ENCODE measurements around the gene MAP10. TPM values are rescaled to one million over a fixed set of nuclear protein-coding genes. Genes with fewer than 3 reads are reported as not detected.

The MAP10 gene
- total RNA-seq, 1 donor from 2014 or later, result 3.2 TPM

DNA sequence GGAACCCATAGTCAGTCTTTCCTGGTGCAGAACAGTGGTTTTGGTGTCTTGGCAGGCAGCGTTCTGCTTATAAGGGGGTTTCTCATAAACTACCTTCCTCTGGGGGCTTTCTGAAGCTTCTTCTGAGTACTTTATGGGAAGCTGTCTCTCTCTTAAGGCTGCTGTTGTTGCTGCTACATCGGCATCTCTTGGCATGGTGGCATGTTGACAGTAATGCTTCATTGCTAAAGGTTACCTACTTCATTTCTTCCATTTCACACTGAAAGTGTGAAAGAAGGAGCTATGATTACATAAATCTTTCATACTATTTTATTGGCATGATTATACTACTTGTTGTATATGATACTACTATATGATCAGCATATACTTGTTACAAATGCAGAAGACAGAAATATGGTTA is 6.3 kb upstream of the MAP10 start:
- H3K4me1 ChIP-seq, result peaks cover 42% of the 10 kb centered on the region
- DNase-seq, result no peak
- TF ChIP-seq, protein P1, sequence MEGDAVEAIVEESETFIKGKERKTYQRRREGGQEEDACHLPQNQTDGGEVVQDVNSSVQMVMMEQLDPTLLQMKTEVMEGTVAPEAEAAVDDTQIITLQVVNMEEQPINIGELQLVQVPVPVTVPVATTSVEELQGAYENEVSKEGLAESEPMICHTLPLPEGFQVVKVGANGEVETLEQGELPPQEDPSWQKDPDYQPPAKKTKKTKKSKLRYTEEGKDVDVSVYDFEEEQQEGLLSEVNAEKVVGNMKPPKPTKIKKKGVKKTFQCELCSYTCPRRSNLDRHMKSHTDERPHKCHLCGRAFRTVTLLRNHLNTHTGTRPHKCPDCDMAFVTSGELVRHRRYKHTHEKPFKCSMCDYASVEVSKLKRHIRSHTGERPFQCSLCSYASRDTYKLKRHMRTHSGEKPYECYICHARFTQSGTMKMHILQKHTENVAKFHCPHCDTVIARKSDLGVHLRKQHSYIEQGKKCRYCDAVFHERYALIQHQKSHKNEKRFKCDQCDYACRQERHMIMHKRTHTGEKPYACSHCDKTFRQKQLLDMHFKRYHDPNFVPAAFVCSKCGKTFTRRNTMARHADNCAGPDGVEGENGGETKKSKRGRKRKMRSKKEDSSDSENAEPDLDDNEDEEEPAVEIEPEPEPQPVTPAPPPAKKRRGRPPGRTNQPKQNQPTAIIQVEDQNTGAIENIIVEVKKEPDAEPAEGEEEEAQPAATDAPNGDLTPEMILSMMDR (IDR thresholded peaks at IDR 0.05; ENCODE audit: borderline replicate concordance), result no peak
- intact Hi-C loops (cut with micrococcal nuclease), result no loop called here
- H3K9me3 ChIP-seq (replicated peaks), result no peaks in the 10 kb centered on the region
- no peak overlapping the region for H3K4me3 ChIP-seq
- no peaks in the 10 kb centered on the region for H3K36me3 ChIP-seq
- H3K27me3 ChIP-seq (ENCODE audit: low read depth), result no peaks in the 10 kb centered on the region
- no peak overlapping the region for H3K27ac ChIP-seq (replicated peaks)

DNA sequence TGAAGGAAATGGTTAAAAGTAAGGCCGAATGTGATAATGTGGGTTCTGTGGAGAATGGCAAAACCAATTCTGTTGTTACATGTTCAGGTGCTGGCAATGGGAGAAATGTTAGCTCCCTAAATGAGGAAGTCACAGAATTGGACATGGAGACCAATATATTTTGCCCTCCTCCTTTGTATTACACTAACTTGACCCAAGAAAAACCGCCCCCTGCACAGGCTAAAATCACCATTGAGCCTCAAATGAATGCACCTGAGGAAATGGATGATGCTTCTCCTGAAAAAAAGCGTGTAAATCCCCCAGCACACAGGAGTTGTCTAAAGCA is 932 bp downstream of the MAP10 start:
- Histone ChIP-seq H3K27me3 (ENCODE audit: low read depth) (no peaks in the 10 kb centered on the region), H3K9me3 (replicated peaks) (peaks cover 15% of the 10 kb centered on the region), H3K36me3 (no peaks in the 10 kb centered on the region), H3K4me3 (peak overlapping the region; percentile 79), H3K27ac (replicated peaks) (peak overlapping the region; percentile 93), H3K4me1 (peaks cover 80% of the 10 kb centered on the region)
- intact Hi-C loops (cut with micrococcal nuclease), result no loop called here
- TF ChIP-seq, protein P1 (IDR thresholded peaks at IDR 0.05; ENCODE audit: borderline replicate concordance), result no peak
- no peak for DNase-seq

DNA sequence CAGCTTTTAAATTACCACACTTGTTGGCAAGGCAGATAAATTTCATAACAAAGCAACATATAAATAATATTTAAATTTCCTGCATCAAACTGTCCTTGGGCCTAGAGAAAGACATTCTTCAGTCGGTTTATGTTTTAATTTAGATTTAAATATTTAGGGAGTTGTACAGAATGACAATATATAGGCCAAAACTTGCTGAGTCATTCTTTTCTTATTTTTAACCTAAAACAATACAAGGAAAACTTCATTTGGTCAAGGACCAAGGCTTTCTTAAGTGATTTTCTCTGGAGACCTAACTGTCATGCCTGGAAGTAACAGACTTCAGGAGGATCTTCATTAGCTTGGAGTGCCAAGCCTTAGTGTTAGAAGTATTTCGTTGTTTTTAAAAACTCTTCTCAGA is 5.6 kb downstream of the MAP10 start:
- Histone ChIP-seq H3K27me3 (ENCODE audit: low read depth) (no peaks in the 10 kb centered on the region), H3K36me3 (no peaks in the 10 kb centered on the region), H3K4me1 (peaks cover 55% of the 10 kb centered on the region), H3K9me3 (replicated peaks) (peaks cover 15% of the 10 kb centered on the region), H3K4me3 (no peak overlapping the region), H3K27ac (replicated peaks) (peak overlapping the region; percentile 24)
- no peak for DNase-seq
- TF ChIP-seq, protein P1 (IDR thresholded peaks at IDR 0.05; ENCODE audit: borderline replicate concordance), result no peak
- intact Hi-C loops (cut with micrococcal nuclease), result no loop called here

DNA sequence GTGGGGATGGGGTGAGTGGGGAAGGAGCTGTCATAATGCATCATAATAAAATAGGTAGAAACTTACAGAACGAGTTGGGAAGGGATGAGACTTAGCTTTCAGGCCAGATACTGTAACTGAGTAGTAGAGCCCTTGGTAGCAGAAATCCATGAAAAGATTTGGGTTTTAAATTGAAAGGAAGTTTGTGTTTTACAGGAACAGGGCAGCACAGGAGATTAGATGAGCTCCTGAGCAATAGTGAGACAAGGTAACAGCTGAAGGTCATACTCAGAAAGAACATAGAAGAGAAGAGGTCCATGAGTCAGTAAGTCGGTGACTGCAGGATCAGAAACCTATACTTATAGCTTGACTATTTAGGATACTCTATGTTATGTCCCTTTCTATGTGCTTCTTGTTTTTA is 7.3 kb downstream of the MAP10 start:
- no peaks in the 10 kb centered on the region for H3K36me3 ChIP-seq
- H3K4me3 ChIP-seq, result no peak overlapping the region
- no peaks in the 10 kb centered on the region for H3K27me3 ChIP-seq (ENCODE audit: low read depth)
- intact Hi-C loops (cut with micrococcal nuclease), result no loop called here
- H3K9me3 ChIP-seq (replicated peaks), result peaks cover 8% of the 10 kb centered on the region
- TF ChIP-seq, protein P1 (IDR thresholded peaks at IDR 0.05; ENCODE audit: borderline replicate concordance), result no peak
- no peak for DNase-seq
- H3K4me1 ChIP-seq, result peaks cover 38% of the 10 kb centered on the region
- H3K27ac ChIP-seq (replicated peaks), result no peak overlapping the region

DNA sequence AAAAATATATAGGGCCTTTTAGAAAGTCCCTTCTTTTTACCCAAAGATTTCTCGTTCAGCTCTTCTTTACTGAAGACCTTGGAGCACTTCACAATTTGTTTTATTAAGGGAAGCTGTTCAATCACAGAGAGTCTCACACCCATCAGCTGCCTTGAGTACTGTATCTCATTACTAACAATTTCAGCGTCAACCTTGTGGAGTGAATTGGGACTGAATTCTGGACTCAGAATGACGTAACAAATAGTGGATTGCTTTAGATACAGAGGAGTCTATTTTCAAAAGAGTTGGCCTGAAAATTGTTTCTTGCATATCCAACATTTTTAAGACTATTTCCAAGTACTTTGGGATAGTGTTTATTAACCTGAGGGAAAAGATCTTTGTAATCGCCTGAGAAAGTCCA is 7.9 kb downstream of the MAP10 start:
- no peak overlapping the region for H3K27ac ChIP-seq (replicated peaks)
- DNase-seq, result no peak
- H3K9me3 ChIP-seq (replicated peaks), result peaks cover 3% of the 10 kb centered on the region
- H3K27me3 ChIP-seq (ENCODE audit: low read depth), result no peaks in the 10 kb centered on the region
- no peaks in the 10 kb centered on the region for H3K36me3 ChIP-seq
- no peak overlapping the region for H3K4me3 ChIP-seq
- peaks cover 32% of the 10 kb centered on the region for H3K4me1 ChIP-seq
- TF ChIP-seq, protein P1 (IDR thresholded peaks at IDR 0.05; ENCODE audit: borderline replicate concordance), result no peak
- intact Hi-C loops (cut with micrococcal nuclease), result no loop called here

DNA sequence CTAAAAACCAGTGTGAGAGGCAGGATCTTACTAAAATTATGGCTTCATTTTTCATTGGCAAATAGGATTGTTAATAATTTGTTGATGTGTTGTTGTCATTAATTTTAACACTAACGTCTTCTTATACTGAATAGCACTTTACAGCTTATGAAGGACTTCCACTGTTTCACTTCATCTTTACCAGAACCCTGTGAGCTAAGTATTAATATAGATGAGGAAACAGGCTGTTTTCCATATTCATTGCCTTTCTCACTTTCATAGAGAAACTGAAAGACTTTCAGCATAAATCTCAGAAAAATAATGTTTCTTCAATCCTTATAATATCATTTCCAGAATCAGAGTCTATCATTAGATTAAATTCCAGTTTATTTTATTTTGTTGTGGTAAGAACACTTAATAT is 8.5 kb downstream of the MAP10 start:
- Histone ChIP-seq H3K4me1 (peaks cover 26% of the 10 kb centered on the region), H3K36me3 (no peaks in the 10 kb centered on the region), H3K27me3 (ENCODE audit: low read depth) (no peaks in the 10 kb centered on the region), H3K9me3 (replicated peaks) (no peaks in the 10 kb centered on the region), H3K4me3 (no peak overlapping the region), H3K27ac (replicated peaks) (no peak overlapping the region)
- no peak for DNase-seq
- TF ChIP-seq, protein P1 (IDR thresholded peaks at IDR 0.05; ENCODE audit: borderline replicate concordance), result no peak
- intact Hi-C loops (cut with micrococcal nuclease), result no loop called here

Data from left ventricle myocardium inferior (tissue), 1 donor.